GM23338 (cell line): ENCODE results near the gene ZBTB7C. TPM values are rescaled to one million over a fixed set of nuclear protein-coding genes. Genes with fewer than 3 reads are reported as not detected.

Experiments used
- ATAC-seq: fragments of 200-7000 bp; cut with Tn5 transposase; 3 replicates; pipeline ENCODE4 v1.9.1; 2020
- DNase-seq: peaks from one replicate; pipeline ENCODE4 v3.0.0-alpha.2; 2015; ENCODE audit warnings: low spot score
- H2AFZ ChIP-seq: fragments of 200-600 bp; sonication (generic); 2 replicates; pipeline ENCODE4 v1.8.0; 2016; ENCODE audit warnings: antibody characterized with exemption, mild to moderate bottlenecking, moderate library complexity
- H3F3A ChIP-seq: fragments of 200-600 bp; sonication (generic); replicated peaks from 2 replicates; pipeline ENCODE4 v1.8.0; 2017; ENCODE audit warnings: antibody characterized with exemption, mixed run types, low read depth
- H3K27ac ChIP-seq: fragments of 200-600 bp; sonication (generic); 2 replicates; pipeline ENCODE4 v1.6.1; 2016; ENCODE audit warnings: low read depth
- H3K27me3 ChIP-seq: fragments of 200-600 bp; sonication (generic); 2 replicates; pipeline ENCODE4 v1.8.0; 2016; ENCODE audit warnings: mild to moderate bottlenecking, mixed run types, moderate library complexity; ENCODE audit not compliant: insufficient read depth
- H3K36me3 ChIP-seq: fragments of 200-600 bp; sonication (generic); 2 replicates; pipeline ENCODE4 v1.8.0; 2016; ENCODE audit warnings: mild to moderate bottlenecking; ENCODE audit not compliant: insufficient read depth
- H3K4me1 ChIP-seq: fragments of 200-600 bp; sonication (generic); 2 replicates; pipeline ENCODE4 v1.8.0; 2016; ENCODE audit warnings: mild to moderate bottlenecking, moderate library complexity; ENCODE audit not compliant: insufficient read depth
- H3K4me2 ChIP-seq: fragments of 200-600 bp; sonication (generic); 2 replicates; pipeline ENCODE4 v1.7.1; 2017; ENCODE audit warnings: mixed run types
- H3K4me3 ChIP-seq: fragments of 200-600 bp; sonication (generic); 2 replicates; pipeline ENCODE4 v1.6.1; 2016; ENCODE audit warnings: mixed run types
- H3K79me2 ChIP-seq: fragments of 200-600 bp; sonication (generic); replicated peaks from 2 replicates; pipeline ENCODE4 v1.8.0; 2017; ENCODE audit warnings: mild to moderate bottlenecking; ENCODE audit not compliant: insufficient read depth
- H3K9me2 ChIP-seq: fragments of 200-600 bp; sonication (generic); 2 replicates; pipeline ENCODE4 v1.8.0; 2017; ENCODE audit not compliant: insufficient read depth
- H4K20me1 ChIP-seq: fragments of 200-600 bp; sonication (generic); replicated peaks from 2 replicates; pipeline ENCODE4 v1.8.0; 2017; ENCODE audit warnings: mild to moderate bottlenecking; ENCODE audit not compliant: insufficient read depth
- H3K27ac Mint-ChIP-seq: 2 replicates; pipeline ENCODE4 v1.8.0; 2020; ENCODE audit warnings: inconsistent platforms, mild to moderate bottlenecking, moderate library complexity, mixed read lengths
- H3K27me3 Mint-ChIP-seq: 3 replicates; pipeline ENCODE4 v1.8.0; 2022; ENCODE audit warnings: low read depth, mild to moderate bottlenecking, moderate library complexity, mixed read lengths, inconsistent platforms; ENCODE audit not compliant: insufficient read depth, poor library complexity
- H3K36me3 Mint-ChIP-seq: 3 replicates; pipeline ENCODE4 v1.8.0; 2021; ENCODE audit warnings: low read depth, mild to moderate bottlenecking, inconsistent platforms, moderate library complexity, mixed read lengths
- H3K4me1 Mint-ChIP-seq: 3 replicates; pipeline ENCODE4 v1.8.0; 2020; ENCODE audit warnings: mild to moderate bottlenecking, inconsistent platforms, mixed read lengths
- H3K4me3 Mint-ChIP-seq: 3 replicates; pipeline ENCODE4 v1.8.0; 2021; ENCODE audit warnings: moderate library complexity, mild to moderate bottlenecking, inconsistent platforms, mixed read lengths
- H3K9me3 Mint-ChIP-seq: 3 replicates; pipeline ENCODE4 v1.8.0; 2020; ENCODE audit warnings: moderate library complexity, mild to moderate bottlenecking, inconsistent platforms, mixed read lengths
- CREB1 ChIP-seq: fragments of 250-450 bp; sonication (Bioruptor Pico); IDR thresholded peaks from 2 replicates; pipeline ENCODE4 v1.5.0; 2020; ENCODE audit warnings: low read depth, mild to moderate bottlenecking, moderate library complexity
- EZH2 ChIP-seq: fragments of 200-600 bp; sonication (generic); IDR thresholded peaks from one replicate; pipeline ENCODE4 v1.8.0; 2017; ENCODE audit warnings: antibody characterized with exemption, mild to moderate bottlenecking, low read depth; ENCODE audit not compliant: unreplicated experiment
- EZH2phosphoT487 ChIP-seq: fragments of 200-600 bp; sonication (generic); IDR thresholded peaks from one replicate; pipeline ENCODE4 v1.8.1; 2018; ENCODE audit warnings: antibody characterized with exemption; ENCODE audit not compliant: unreplicated experiment
- JUNB ChIP-seq: IDR thresholded peaks from one replicate; pipeline ENCODE4 v1.6.1; 2016; ENCODE audit warnings: antibody characterized with exemption; ENCODE audit not compliant: unreplicated experiment
- NANOG ChIP-seq: IDR thresholded peaks from 2 replicates; pipeline ENCODE4 v1.6.1; 2016; ENCODE audit warnings: antibody characterized with exemption, borderline replicate concordance
- POLR2AphosphoS5 ChIP-seq: IDR thresholded peaks from 2 replicates; pipeline ENCODE4 v1.6.1; 2016; ENCODE audit warnings: antibody characterized with exemption, low read depth
- STAT1 ChIP-seq: IDR thresholded peaks from one replicate; pipeline ENCODE4 v1.6.1; 2016; ENCODE audit warnings: antibody characterized with exemption; ENCODE audit not compliant: unreplicated experiment
- ZNF114 ChIP-seq: fragments of 250-450 bp; sonication (Bioruptor Pico); IDR thresholded peaks from 2 replicates; pipeline ENCODE4 v1.5.0; 2020; ENCODE audit warnings: mild to moderate bottlenecking, moderate library complexity
- ZNF331 ChIP-seq: fragments of 250-450 bp; sonication (Bioruptor Pico); IDR thresholded peaks from 2 replicates; pipeline ENCODE4 v1.5.0; 2020; ENCODE audit warnings: low read depth, mild to moderate bottlenecking, moderate library complexity
- polyA plus RNA-seq: library from polyadenylated mRNA; unstranded; fragments of >200 nt; fragmentation: Nextera tagmentation; extraction: Ambion mirVana; gene quantifications from 2 replicates; pipeline ENCODE4 v1.2.1, GENCODE V29; 2016
- total RNA-seq: library from RNA; depleted of rRNA; stranded (reverse); fragments of >200 nt; shearing (Covaris generic); gene quantifications from 2 replicates; pipeline ENCODE4 v1.2.3, GENCODE V29; 2014
- TF ChIP-seq, protein P1 (sequence below): IDR thresholded peaks from 2 replicates; pipeline ENCODE4 v1.6.1; 2016; ENCODE audit warnings: antibody characterized with exemption
- TF ChIP-seq, protein P2 (sequence below), 2 experiments: fragments of 200-600 bp in 1 of 2; sonication (generic) in 1 of 2; conservative IDR thresholded peaks; 2 replicates each; pipeline versions ENCODE4 v1.5.1 to v1.6.1; 2016 to 2017; ENCODE audit warnings: antibody characterized with exemption in 2 of 2, low read depth in 2 of 2, mild to moderate bottlenecking in 2 of 2, moderate library complexity in 1 of 2
- TF ChIP-seq, protein P3 (sequence below): IDR thresholded peaks from one replicate; pipeline ENCODE4 v1.6.1; 2018; ENCODE audit warnings: antibody characterized with exemption; ENCODE audit not compliant: unreplicated experiment

Gene ZBTB7C
- total and polyA plus RNA-seq, 2 experiments from 2014 or later = 0.03 to 0.14 TPM

DNA sequence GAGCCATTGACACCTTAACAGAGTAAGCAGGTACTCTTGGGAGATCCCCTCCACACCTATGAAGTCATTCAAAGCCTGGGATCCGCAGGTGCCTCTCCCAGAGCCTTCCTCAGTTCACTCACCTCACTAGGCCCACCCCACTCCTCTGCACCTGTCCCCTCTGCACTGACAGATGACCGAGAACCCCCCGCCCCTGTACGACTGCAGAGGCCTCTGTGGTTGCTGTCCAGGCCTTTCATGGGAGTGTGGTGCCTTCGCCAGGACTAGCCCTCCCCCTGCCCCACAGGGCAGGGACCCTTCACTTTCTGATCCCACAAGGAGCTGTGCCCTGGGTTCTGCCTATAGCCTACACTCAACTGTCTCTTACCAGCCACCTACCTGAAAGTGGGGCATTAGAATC lies 238.5 kb downstream of the ZBTB7C start:
- no peak overlapping the region for H2AFZ ChIP-seq
- no peaks in the 10 kb centered on the region for H3F3A ChIP-seq
- no peaks in the 10 kb centered on the region for H3K36me3 Mint-ChIP-seq
- no peak overlapping the region for H3K4me2 ChIP-seq
- H3K9me2 ChIP-seq = no peaks in the 10 kb centered on the region
- H3K4me1 Mint-ChIP-seq = no peaks in the 10 kb centered on the region; the same call in 1 of the 3 replicates
- H3K4me3 Mint-ChIP-seq = no peak overlapping the region
- H3K27ac ChIP-seq = no peak overlapping the region
- H3K27ac Mint-ChIP-seq = no peak overlapping the region
- H3K4me1 ChIP-seq = no peaks in the 10 kb centered on the region
- ATAC-seq (no peak), DNase-seq (no peak)
- no peaks in the 10 kb centered on the region for H3K27me3 ChIP-seq
- no peaks in the 10 kb centered on the region for H4K20me1 ChIP-seq
- H3K27me3 Mint-ChIP-seq = peaks cover 5% of the 10 kb centered on the region
- TF ChIP-seq ZNF331 (CRISPR knock-in tag) = no peak
- TF ChIP-seq JUNB = no peak
- no peak for TF ChIP-seq EZH2
- TF ChIP-seq NANOG = no peak
- no peak overlapping the region for H3K4me3 ChIP-seq
- H3K36me3 ChIP-seq = no peaks in the 10 kb centered on the region
- no peaks in the 10 kb centered on the region for H3K9me3 Mint-ChIP-seq
- H3K79me2 ChIP-seq = no peaks in the 10 kb centered on the region

DNA sequence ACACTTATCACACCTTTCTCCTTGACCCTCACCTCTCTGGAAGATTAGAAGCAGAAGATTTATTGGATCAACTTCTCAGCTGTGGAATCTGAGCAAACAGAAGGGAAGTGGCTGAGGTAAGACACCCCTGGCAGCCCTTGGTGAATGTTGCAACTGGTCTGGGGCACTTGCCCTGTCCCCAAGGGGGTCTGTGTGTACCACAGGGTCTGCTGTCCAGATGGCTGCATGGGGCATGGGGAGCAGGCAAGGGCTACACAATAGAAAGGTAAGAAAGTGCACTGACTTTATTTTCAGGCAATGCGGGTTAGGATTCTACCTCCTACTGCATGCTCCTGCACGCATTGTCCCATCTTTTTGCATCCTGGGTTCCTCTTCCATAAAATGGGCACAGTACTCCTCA lies 240.3 kb downstream of the ZBTB7C start:
- Histone ChIP-seq H4K20me1 (no peaks in the 10 kb centered on the region), H3K27me3 (no peaks in the 10 kb centered on the region), H3K4me3 (no peak overlapping the region), H3K79me2 (no peaks in the 10 kb centered on the region), H3K4me1 (peaks cover 3% of the 10 kb centered on the region; the same call in 1 of the 2 replicates), H3F3A (no peaks in the 10 kb centered on the region), H2AFZ (no peak overlapping the region), H3K9me2 (no peaks in the 10 kb centered on the region), H3K36me3 (no peaks in the 10 kb centered on the region), H3K27ac (no peak overlapping the region), H3K4me2 (no peak overlapping the region)
- H3K27ac Mint-ChIP-seq = no peak overlapping the region
- ATAC-seq (no peak), DNase-seq (no peak)
- H3K4me1 Mint-ChIP-seq = peaks cover 15% of the 10 kb centered on the region
- H3K36me3 Mint-ChIP-seq = no peaks in the 10 kb centered on the region
- no peaks in the 10 kb centered on the region for H3K9me3 Mint-ChIP-seq
- H3K27me3 Mint-ChIP-seq = peaks cover 4% of the 10 kb centered on the region
- H3K4me3 Mint-ChIP-seq = no peak overlapping the region
- TF ChIP-seq, protein P1, sequence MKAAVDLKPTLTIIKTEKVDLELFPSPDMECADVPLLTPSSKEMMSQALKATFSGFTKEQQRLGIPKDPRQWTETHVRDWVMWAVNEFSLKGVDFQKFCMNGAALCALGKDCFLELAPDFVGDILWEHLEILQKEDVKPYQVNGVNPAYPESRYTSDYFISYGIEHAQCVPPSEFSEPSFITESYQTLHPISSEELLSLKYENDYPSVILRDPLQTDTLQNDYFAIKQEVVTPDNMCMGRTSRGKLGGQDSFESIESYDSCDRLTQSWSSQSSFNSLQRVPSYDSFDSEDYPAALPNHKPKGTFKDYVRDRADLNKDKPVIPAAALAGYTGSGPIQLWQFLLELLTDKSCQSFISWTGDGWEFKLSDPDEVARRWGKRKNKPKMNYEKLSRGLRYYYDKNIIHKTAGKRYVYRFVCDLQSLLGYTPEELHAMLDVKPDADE = no peak
- TF ChIP-seq EZH2 (no peak), ZNF331 (CRISPR knock-in tag) (no peak), JUNB (no peak), STAT1 (no peak), ZNF114 (no peak), CREB1 (CRISPR knock-in tag) (no peak), EZH2phosphoT487 (no peak), NANOG (no peak), POLR2AphosphoS5 (no peak)
- TF ChIP-seq, protein P2, sequence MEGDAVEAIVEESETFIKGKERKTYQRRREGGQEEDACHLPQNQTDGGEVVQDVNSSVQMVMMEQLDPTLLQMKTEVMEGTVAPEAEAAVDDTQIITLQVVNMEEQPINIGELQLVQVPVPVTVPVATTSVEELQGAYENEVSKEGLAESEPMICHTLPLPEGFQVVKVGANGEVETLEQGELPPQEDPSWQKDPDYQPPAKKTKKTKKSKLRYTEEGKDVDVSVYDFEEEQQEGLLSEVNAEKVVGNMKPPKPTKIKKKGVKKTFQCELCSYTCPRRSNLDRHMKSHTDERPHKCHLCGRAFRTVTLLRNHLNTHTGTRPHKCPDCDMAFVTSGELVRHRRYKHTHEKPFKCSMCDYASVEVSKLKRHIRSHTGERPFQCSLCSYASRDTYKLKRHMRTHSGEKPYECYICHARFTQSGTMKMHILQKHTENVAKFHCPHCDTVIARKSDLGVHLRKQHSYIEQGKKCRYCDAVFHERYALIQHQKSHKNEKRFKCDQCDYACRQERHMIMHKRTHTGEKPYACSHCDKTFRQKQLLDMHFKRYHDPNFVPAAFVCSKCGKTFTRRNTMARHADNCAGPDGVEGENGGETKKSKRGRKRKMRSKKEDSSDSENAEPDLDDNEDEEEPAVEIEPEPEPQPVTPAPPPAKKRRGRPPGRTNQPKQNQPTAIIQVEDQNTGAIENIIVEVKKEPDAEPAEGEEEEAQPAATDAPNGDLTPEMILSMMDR (conservative IDR thresholded peaks at IDR 0.05; ENCODE audit: low read depth in 2 of 2) = no peak
- TF ChIP-seq, protein P3, sequence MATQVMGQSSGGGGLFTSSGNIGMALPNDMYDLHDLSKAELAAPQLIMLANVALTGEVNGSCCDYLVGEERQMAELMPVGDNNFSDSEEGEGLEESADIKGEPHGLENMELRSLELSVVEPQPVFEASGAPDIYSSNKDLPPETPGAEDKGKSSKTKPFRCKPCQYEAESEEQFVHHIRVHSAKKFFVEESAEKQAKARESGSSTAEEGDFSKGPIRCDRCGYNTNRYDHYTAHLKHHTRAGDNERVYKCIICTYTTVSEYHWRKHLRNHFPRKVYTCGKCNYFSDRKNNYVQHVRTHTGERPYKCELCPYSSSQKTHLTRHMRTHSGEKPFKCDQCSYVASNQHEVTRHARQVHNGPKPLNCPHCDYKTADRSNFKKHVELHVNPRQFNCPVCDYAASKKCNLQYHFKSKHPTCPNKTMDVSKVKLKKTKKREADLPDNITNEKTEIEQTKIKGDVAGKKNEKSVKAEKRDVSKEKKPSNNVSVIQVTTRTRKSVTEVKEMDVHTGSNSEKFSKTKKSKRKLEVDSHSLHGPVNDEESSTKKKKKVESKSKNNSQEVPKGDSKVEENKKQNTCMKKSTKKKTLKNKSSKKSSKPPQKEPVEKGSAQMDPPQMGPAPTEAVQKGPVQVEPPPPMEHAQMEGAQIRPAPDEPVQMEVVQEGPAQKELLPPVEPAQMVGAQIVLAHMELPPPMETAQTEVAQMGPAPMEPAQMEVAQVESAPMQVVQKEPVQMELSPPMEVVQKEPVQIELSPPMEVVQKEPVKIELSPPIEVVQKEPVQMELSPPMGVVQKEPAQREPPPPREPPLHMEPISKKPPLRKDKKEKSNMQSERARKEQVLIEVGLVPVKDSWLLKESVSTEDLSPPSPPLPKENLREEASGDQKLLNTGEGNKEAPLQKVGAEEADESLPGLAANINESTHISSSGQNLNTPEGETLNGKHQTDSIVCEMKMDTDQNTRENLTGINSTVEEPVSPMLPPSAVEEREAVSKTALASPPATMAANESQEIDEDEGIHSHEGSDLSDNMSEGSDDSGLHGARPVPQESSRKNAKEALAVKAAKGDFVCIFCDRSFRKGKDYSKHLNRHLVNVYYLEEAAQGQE = no peak
